ENCODE data around the gene SKIDA1.

Gene SKIDA1

DNA sequence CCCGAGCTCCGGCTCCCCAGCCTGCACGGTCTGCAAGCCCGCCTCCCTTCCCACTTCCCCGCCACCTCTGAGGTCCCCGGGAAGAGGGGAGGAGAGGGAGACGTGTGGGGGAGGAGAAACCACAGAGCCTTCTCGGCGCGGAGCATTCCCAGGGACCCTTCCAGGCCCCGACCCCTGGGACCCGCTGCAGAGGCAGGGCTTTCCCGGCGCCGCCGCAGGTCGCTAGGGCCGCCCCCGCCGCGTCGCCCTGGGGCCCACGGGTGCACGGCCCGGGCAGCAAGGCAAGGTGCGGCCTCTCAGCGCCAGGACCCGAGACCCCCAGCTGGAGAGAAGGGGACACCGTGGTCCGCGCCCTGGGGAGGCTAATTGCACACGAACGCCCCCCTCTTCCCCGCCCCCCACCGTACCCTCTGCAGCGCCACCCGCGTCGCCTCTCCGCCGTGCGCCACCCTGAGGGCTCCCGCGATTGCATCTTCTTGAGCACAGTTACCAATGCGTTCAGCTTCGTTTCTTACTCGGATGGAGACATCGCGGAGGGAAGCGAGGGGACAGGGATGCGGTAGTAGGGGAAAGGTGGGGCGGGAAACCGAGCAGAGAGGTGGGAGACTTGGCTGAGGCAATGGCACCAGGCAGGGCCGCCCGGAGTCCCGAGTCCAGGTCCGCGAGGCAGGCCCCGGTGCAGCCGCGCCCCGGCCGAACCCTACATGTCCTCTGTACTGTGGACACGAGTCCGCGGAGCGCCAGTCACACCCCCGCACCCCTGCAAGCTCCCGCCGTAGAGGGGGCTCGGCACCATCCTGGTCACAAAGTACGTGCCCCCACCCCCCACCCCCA lies 28.9 kb downstream of the SKIDA1 start (continued):
- TF ChIP-seq, protein P1, sequence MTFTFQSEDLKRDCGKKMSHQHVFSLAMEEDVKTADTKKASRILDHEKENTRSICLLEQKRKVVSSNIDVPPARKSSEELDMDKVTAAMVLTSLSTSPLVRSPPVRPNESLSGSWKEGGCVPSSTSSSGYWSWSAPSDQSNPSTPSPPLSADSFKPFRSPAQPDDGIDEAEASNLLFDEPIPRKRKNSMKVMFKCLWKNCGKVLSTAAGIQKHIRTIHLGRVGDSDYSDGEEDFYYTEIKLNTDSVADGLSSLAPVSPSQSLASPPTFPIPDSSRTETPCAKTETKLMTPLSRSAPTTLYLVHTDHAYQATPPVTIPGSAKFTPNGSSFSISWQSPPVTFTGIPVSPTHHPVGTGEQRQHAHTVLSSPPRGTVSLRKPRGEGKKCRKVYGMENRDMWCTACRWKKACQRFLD (tag by site-specific recombination; IDR thresholded peaks at IDR 0.05) = no peak
- TF ChIP-seq ZBTB7A (tag by site-specific recombination; IDR thresholded peaks at IDR 0.05; ENCODE audit: low read depth) (peak; percentile 77; the same call in 1 of the 2 replicates), BCL11B (tag by site-specific recombination; IDR thresholded peaks at IDR 0.05; ENCODE audit: low read depth) (peak; percentile 51; the same call in 1 of the 2 replicates), PRDM10 (tag by site-specific recombination; IDR thresholded peaks at IDR 0.05) (peak; percentile 56), ZNF16 (tag by site-specific recombination; IDR thresholded peaks at IDR 0.05; ENCODE audit: low read depth) (no peak), KLF9 (tag by site-specific recombination; IDR thresholded peaks at IDR 0.05; ENCODE audit: low read depth) (no peak; the same call in 1 of the 2 replicates), GLIS2 (tag by site-specific recombination; IDR thresholded peaks at IDR 0.05) (peak; percentile 94), ZBTB20 (tag by site-specific recombination; IDR thresholded peaks at IDR 0.05) (peak; percentile 75; the same call in 1 of the 2 replicates), CTCF (tag by site-specific recombination; IDR thresholded peaks at IDR 0.05) (peak; percentile 97), ZNF157 (tag by site-specific recombination; IDR thresholded peaks at IDR 0.05) (no peak), KLF10 (tag by site-specific recombination; IDR thresholded peaks at IDR 0.05) (no peak), ZNF221 (tag by site-specific recombination; IDR thresholded peaks at IDR 0.05; ENCODE audit: borderline replicate concordance) (no peak), HOXD13 (CRISPR knock-in tag; IDR thresholded peaks at IDR 0.05; ENCODE audit: borderline replicate concordance) (no peak), ZNF530 (tag by site-specific recombination; IDR thresholded peaks at IDR 0.05; ENCODE audit: low read depth) (no peak), ZNF37A (tag by site-specific recombination; IDR thresholded peaks at IDR 0.05) (0 out of 2 replicates have a peak, but pooled peaks have one; percentile 3), ZNF10 (tag by site-specific recombination; IDR thresholded peaks at IDR 0.05) (no peak), ZNF585B (tag by site-specific recombination; IDR thresholded peaks at IDR 0.05) (no peak), ZNF146 (tag by site-specific recombination; IDR thresholded peaks at IDR 0.05) (no peak), ZNF626 (tag by site-specific recombination; IDR thresholded peaks at IDR 0.05) (no peak), ZNF24 (tag by site-specific recombination; IDR thresholded peaks at IDR 0.05) (no peak), ZNF366 (tag by site-specific recombination; conservative IDR thresholded peaks at IDR 0.05) (no peak; the same call in 1 of the 2 replicates), ZNF677 (tag by site-specific recombination; IDR thresholded peaks at IDR 0.05) (no peak)
- TF ChIP-seq, protein P2, sequence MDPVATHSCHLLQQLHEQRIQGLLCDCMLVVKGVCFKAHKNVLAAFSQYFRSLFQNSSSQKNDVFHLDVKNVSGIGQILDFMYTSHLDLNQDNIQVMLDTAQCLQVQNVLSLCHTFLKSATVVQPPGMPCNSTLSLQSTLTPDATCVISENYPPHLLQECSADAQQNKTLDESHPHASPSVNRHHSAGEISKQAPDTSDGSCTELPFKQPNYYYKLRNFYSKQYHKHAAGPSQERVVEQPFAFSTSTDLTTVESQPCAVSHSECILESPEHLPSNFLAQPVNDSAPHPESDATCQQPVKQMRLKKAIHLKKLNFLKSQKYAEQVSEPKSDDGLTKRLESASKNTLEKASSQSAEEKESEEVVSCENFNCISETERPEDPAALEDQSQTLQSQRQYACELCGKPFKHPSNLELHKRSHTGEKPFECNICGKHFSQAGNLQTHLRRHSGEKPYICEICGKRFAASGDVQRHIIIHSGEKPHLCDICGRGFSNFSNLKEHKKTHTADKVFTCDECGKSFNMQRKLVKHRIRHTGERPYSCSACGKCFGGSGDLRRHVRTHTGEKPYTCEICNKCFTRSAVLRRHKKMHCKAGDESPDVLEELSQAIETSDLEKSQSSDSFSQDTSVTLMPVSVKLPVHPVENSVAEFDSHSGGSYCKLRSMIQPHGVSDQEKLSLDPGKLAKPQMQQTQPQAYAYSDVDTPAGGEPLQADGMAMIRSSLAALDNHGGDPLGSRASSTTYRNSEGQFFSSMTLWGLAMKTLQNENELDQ (tag by site-specific recombination; IDR thresholded peaks at IDR 0.05; ENCODE audit: low read depth) = no peak
- TF ChIP-seq, protein P3, sequence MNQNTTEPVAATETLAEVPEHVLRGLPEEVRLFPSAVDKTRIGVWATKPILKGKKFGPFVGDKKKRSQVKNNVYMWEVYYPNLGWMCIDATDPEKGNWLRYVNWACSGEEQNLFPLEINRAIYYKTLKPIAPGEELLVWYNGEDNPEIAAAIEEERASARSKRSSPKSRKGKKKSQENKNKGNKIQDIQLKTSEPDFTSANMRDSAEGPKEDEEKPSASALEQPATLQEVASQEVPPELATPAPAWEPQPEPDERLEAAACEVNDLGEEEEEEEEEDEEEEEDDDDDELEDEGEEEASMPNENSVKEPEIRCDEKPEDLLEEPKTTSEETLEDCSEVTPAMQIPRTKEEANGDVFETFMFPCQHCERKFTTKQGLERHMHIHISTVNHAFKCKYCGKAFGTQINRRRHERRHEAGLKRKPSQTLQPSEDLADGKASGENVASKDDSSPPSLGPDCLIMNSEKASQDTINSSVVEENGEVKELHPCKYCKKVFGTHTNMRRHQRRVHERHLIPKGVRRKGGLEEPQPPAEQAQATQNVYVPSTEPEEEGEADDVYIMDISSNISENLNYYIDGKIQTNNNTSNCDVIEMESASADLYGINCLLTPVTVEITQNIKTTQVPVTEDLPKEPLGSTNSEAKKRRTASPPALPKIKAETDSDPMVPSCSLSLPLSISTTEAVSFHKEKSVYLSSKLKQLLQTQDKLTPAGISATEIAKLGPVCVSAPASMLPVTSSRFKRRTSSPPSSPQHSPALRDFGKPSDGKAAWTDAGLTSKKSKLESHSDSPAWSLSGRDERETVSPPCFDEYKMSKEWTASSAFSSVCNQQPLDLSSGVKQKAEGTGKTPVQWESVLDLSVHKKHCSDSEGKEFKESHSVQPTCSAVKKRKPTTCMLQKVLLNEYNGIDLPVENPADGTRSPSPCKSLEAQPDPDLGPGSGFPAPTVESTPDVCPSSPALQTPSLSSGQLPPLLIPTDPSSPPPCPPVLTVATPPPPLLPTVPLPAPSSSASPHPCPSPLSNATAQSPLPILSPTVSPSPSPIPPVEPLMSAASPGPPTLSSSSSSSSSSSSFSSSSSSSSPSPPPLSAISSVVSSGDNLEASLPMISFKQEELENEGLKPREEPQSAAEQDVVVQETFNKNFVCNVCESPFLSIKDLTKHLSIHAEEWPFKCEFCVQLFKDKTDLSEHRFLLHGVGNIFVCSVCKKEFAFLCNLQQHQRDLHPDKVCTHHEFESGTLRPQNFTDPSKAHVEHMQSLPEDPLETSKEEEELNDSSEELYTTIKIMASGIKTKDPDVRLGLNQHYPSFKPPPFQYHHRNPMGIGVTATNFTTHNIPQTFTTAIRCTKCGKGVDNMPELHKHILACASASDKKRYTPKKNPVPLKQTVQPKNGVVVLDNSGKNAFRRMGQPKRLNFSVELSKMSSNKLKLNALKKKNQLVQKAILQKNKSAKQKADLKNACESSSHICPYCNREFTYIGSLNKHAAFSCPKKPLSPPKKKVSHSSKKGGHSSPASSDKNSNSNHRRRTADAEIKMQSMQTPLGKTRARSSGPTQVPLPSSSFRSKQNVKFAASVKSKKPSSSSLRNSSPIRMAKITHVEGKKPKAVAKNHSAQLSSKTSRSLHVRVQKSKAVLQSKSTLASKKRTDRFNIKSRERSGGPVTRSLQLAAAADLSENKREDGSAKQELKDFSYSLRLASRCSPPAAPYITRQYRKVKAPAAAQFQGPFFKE (tag by site-specific recombination; IDR thresholded peaks at IDR 0.05; ENCODE audit: borderline replicate concordance) = 0 out of 2 replicates have a peak, but pooled peaks have one; percentile 59
